Transverse colon (tissue), 4 donors: ENCODE data around the gene GALNT6. TPM values are rescaled to one million over a fixed set of nuclear protein-coding genes. Genes with fewer than 3 reads are reported as not detected.

Source experiments
- DNase-seq: peaks from one replicate; pipeline ENCODE4 v3.0.0-alpha.2; 2019
- H3K27ac ChIP-seq, 4 donors: fragments of 200-600 bp; sonication (generic); 2 replicates each; pipeline ENCODE4 v1.5.1; 2016 to 2018; ENCODE audit warnings: inconsistent platforms in 4 of 4
- H3K27me3 ChIP-seq: fragments of 200-600 bp; sonication (generic); 2 replicates; pipeline ENCODE4 v1.5.1; 2017; ENCODE audit warnings: inconsistent platforms
- H3K36me3 ChIP-seq, 4 donors: fragments of 200-600 bp; sonication (generic); 2 replicates each; pipeline ENCODE4 v1.5.1; 2017 to 2019; ENCODE audit warnings: inconsistent platforms in 4 of 4
- H3K4me1 ChIP-seq, 4 donors: fragments of 200-600 bp; sonication (generic); 2 replicates each; pipeline ENCODE4 v1.5.1; 2017 to 2020; ENCODE audit warnings: inconsistent platforms in 4 of 4
- H3K4me3 ChIP-seq, 4 donors: fragments of 200-600 bp; sonication (generic); 1 replicate in 1 of 4; 2 replicates in 3 of 4; pipeline versions ENCODE4 v1.5.1 to v1.6.1; 2017 to 2019; ENCODE audit warnings: inconsistent platforms in 4 of 4
- H3K9me3 ChIP-seq, 2 donors: fragments of 200-600 bp; sonication (generic); 2 replicates each; pipeline ENCODE4 v1.5.1; 2017 to 2019; ENCODE audit warnings: inconsistent platforms in 2 of 2
- CTCF ChIP-seq, 5 experiments: fragments of 200-600 bp in 3 of 5; fragments of 450-650 bp in 2 of 5; sonication (generic) in 3 of 5; IDR thresholded peaks; 1 replicate in 2 of 5; 2 replicates in 3 of 5; pipeline ENCODE4 v1.5.1; 2016 to 2017; ENCODE audit warnings: antibody characterized with exemption in 5 of 5, inconsistent platforms in 3 of 5, mild to moderate bottlenecking in 2 of 5, moderate library complexity in 1 of 5
- EP300 ChIP-seq: sonication (generic); formaldehyde crosslinking; IDR thresholded peaks from one replicate; pipeline ENCODE4 v1.6.1; 2017; ENCODE audit warnings: antibody characterized with exemption, low read depth
- POLR2A ChIP-seq: fragments of 450-650 bp; IDR thresholded peaks from one replicate; pipeline ENCODE4 v1.6.1; 2016; ENCODE audit warnings: antibody characterized with exemption, mild to moderate bottlenecking, moderate library complexity
- POLR2AphosphoS5 ChIP-seq, 3 donors: sonication (generic); formaldehyde crosslinking; IDR thresholded peaks; one replicate each; pipeline ENCODE4 v1.6.1; 2016; ENCODE audit warnings: antibody characterized with exemption in 3 of 3
- WGBS, 2 donors: methylation state at CpG; one replicate each; pipeline ENCODE4 v1.1.5; 2018; ENCODE audit warnings: low coverage in 1 of 2; 5-methylcytosine and 5-hydroxymethylcytosine counted together
- in situ Hi-C, 4 donors: fragments of 200-750 bp; cut with MboI; loops; one replicate each; pipeline versions ENCODE4 v1.15.0 to v1.15.1; 2017; ENCODE audit warnings: low sequenced_read_pairs in 3 of 4, low pct_ligation_motif_present in 1 of 4, low pct_unique_long_range_greater_than_20kb in 1 of 4
- intact Hi-C: fragments of 100-400 bp; cut with DNase I; formaldehyde crosslinking; loops from one replicate; pipeline ENCODE4 v1.15.1; 2023; ENCODE audit warnings: low total_unique reads
- total RNA-seq, 4 donors: library from RNA; depleted of rRNA; stranded (reverse); fragments of >200 nt; gene quantifications; one replicate each; pipeline ENCODE4 v1.1.0, GENCODE V29; 2016

Gene GALNT6
- total RNA-seq, 4 donors from 2014 or later: 17.5 to 52.7 (median 26.8) TPM

GRCh38 chr12:51334764-51335163, 56.4 kb downstream of the GALNT6 start:
- H3K27ac ChIP-seq: peak overlapping the region; percentile 61 to 75 (median 71)
- H3K4me3 ChIP-seq: no peak overlapping the region
- DNase-seq: peak; percentile 34
- H3K9me3 ChIP-seq: no peaks in the 10 kb centered on the region
- 47 to 60% methylated on average over 4 of the region's 4 CpGs for WGBS, 2 donors
- peaks cover 0 to 27% (median 13%) of the 10 kb centered on the region in 4 donors for H3K4me1 ChIP-seq
- in situ Hi-C loops: loop anchor here in 2 of 4 donors (10.0 to 25.0 kb wide), 2 partner anchors 70 to 272 kb away; no protein-coding TSS in a partner anchor
- intact Hi-C loops: no loop called here
- TF ChIP-seq POLR2A (no peak), CTCF (IDR thresholded peaks at IDR 0.05) (no peak), EP300 (no peak), POLR2AphosphoS5 (IDR thresholded peaks at IDR 0.05) (no peak)
- no peaks in the 10 kb centered on the region for H3K27me3 ChIP-seq
- no peaks in the 10 kb centered on the region for H3K36me3 ChIP-seq

- WGBS, 2 donors: 66 to 80% methylated on average over 4 to 6 of the region's 6 CpGs
- in situ Hi-C loops: loop anchor here in 2 of 4 donors (10.0 to 25.0 kb wide), 2 partner anchors 69 to 271 kb away; no protein-coding TSS in a partner anchor
- Histone ChIP-seq H3K4me1 (peaks cover 0 to 27% (median 13%) of the 10 kb centered on the region in 4 donors), H3K27me3 (no peaks in the 10 kb centered on the region), H3K27ac (peak overlapping the region; percentile 61 to 75 (median 71)), H3K4me3 (no peak overlapping the region), H3K9me3 (no peaks in the 10 kb centered on the region), H3K36me3 (no peaks in the 10 kb centered on the region)
- no peak for DNase-seq
- intact Hi-C loops: no loop called here
- TF ChIP-seq EP300: no peak
- TF ChIP-seq CTCF (IDR thresholded peaks at IDR 0.05): no peak
- TF ChIP-seq POLR2A: no peak
- TF ChIP-seq POLR2AphosphoS5 (IDR thresholded peaks at IDR 0.05): no peak
Observed at GRCh38 chr12:51333536-51333935, 57.7 kb downstream of the GALNT6 start.

DNA sequence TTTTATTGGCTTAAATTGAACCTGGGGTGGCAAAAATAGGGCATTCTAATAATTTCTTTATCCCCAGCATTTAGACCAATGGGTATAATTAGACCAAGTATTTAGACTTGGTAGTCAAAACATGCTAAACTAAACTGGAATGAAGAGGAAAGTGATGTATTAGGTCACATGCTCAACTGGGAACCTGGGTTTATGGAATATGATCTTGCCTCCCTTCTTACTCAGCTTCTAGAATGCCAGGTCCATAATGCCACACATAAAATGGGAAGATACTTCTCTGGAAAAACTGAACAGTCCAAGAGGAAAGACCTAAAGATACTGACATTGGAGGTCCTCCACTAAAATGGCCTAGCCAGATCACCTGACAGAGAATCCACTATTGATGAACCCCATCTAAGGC, 61.0 kb downstream of the GALNT6 start:
- intact Hi-C loops: no loop called here

DNA sequence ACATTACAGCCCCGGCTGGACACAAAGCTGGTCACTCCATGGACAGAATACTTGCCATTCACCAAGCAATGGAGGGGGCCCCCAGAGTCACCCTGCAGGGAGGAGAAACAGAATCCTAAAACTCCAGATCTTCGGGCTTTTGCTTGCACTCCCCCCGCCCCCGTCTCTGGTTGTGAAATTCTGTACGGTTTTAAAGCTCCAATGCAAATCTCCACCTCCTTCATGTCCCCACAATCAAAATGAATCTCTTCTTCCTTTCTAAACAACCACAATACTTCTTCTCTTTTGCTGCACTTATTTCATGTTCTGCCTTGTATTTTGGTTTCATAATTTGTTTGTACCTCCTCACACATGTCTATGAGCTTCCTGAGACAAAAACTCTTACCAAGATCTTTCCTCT, 61.5 kb downstream of the GALNT6 start:
- WGBS, 2 donors: 69 to 82% methylated on average over 3 to 5 of the region's 5 CpGs
- in situ Hi-C loops (loop anchor here in 2 of 4 donors (10.0 to 25.0 kb wide), 2 partner anchors 65 to 267 kb away; no protein-coding TSS in a partner anchor), intact Hi-C loops (no loop called here)

More for the DNA sequence above, 61.0 kb downstream of the GALNT6 start:
- H3K4me1 ChIP-seq: peaks cover 0 to 33% (median 10%) of the 10 kb centered on the region in 4 donors
- H3K36me3 ChIP-seq: no peaks in the 10 kb centered on the region
- H3K27me3 ChIP-seq: no peaks in the 10 kb centered on the region
- H3K27ac ChIP-seq: no peak overlapping the region
- no peak overlapping the region for H3K4me3 ChIP-seq
- no peaks in the 10 kb centered on the region for H3K9me3 ChIP-seq
- in situ Hi-C loops: loop anchor here in 2 of 4 donors (10.0 to 25.0 kb wide), 2 partner anchors 65 to 268 kb away; no protein-coding TSS in a partner anchor
- no peak for DNase-seq
- TF ChIP-seq POLR2A (no peak), CTCF (IDR thresholded peaks at IDR 0.05) (no peak), POLR2AphosphoS5 (IDR thresholded peaks at IDR 0.05) (no peak), EP300 (no peak)

More for the DNA sequence above, 61.5 kb downstream of the GALNT6 start:
- Histone ChIP-seq H3K36me3 (no peaks in the 10 kb centered on the region), H3K27ac (no peak overlapping the region), H3K4me1 (peaks cover 0 to 33% (median 10%) of the 10 kb centered on the region in 4 donors), H3K4me3 (no peak overlapping the region), H3K27me3 (no peaks in the 10 kb centered on the region), H3K9me3 (no peaks in the 10 kb centered on the region)
- DNase-seq: no peak
- TF ChIP-seq POLR2A (no peak), CTCF (IDR thresholded peaks at IDR 0.05) (no peak), POLR2AphosphoS5 (IDR thresholded peaks at IDR 0.05) (no peak), EP300 (no peak)
